ENCODE data around the gene ZMIZ1.
A peak's percentile ranks its signal among the peaks of the same experiment; 100 is the strongest.

Gene ZMIZ1

GRCh38 chr10:79242620-79243152, 173.9 kb downstream of the ZMIZ1 start (continued):
- TF ChIP-seq TCF7L2 (IDR thresholded peaks at IDR 0.05; ENCODE audit: borderline replicate concordance, low read depth, low read length) (peak; percentile 41; the same call in 1 of the 2 replicates), ZNF292 (tag by site-specific recombination; IDR thresholded peaks at IDR 0.05; ENCODE audit: borderline replicate concordance, low read depth) (no peak), ZSCAN30 (tag by site-specific recombination; IDR thresholded peaks at IDR 0.05) (peak; percentile 84), ZBTB1 (tag by site-specific recombination; IDR thresholded peaks at IDR 0.05) (no peak), ZNF768 (tag by site-specific recombination; IDR thresholded peaks at IDR 0.05) (no peak), ZNF513 (tag by site-specific recombination; IDR thresholded peaks at IDR 0.05) (peak; percentile 30; the same call in 1 of the 2 replicates), ZNF530 (tag by site-specific recombination; IDR thresholded peaks at IDR 0.05; ENCODE audit: low read depth) (no peak), REST (tag by site-specific recombination; IDR thresholded peaks at IDR 0.05) (no peak), ZNF311 (tag by site-specific recombination; IDR thresholded peaks at IDR 0.05; ENCODE audit: borderline replicate concordance) (no peak), PATZ1 (tag by site-specific recombination; IDR thresholded peaks at IDR 0.05) (peak; percentile 88), ZNF629 (tag by site-specific recombination; IDR thresholded peaks at IDR 0.05) (0 out of 2 replicates have a peak, but pooled peaks have one; percentile 29), ZBTB6 (tag by site-specific recombination; IDR thresholded peaks at IDR 0.05) (no peak; the same call in 1 of the 2 replicates), ZNF133 (tag by site-specific recombination; IDR thresholded peaks at IDR 0.05) (no peak), INSM2 (tag by site-specific recombination; IDR thresholded peaks at IDR 0.05) (peak; percentile 59; the same call in 1 of the 2 replicates), ZSCAN4 (tag by site-specific recombination; IDR thresholded peaks at IDR 0.05) (no peak), HOXD13 (CRISPR knock-in tag; IDR thresholded peaks at IDR 0.05; ENCODE audit: borderline replicate concordance) (no peak), BCL11A (tag by site-specific recombination; IDR thresholded peaks at IDR 0.05; ENCODE audit: low read depth) (no peak), ZNF175 (tag by site-specific recombination; IDR thresholded peaks at IDR 0.05) (no peak), ZNF2 (tag by site-specific recombination; IDR thresholded peaks at IDR 0.05) (0 out of 2 replicates have a peak, but pooled peaks have one; percentile 40), ZNF112 (tag by site-specific recombination; IDR thresholded peaks at IDR 0.05) (no peak), ZNF404 (tag by site-specific recombination; IDR thresholded peaks at IDR 0.05) (no peak), ZNF274 (IDR thresholded peaks at IDR 0.05; ENCODE audit: low read length) (no peak), ZNF274 (tag by site-specific recombination; IDR thresholded peaks at IDR 0.05; ENCODE audit: borderline replicate concordance) (no peak), SP3 (tag by site-specific recombination; IDR thresholded peaks at IDR 0.05) (peak; percentile 40)

Data from HEK293 (cell line).